Hepatic stellate cell (primary cell): ENCODE measurements around the gene LRRC27.
"Not testable (repeated sequence)": the region's sequence is repeated elsewhere in the genome, so short reads cannot be mapped to it uniquely, and the experiment has no call there.

Experiments used
- DNase-seq: peaks from one replicate; pipeline ENCODE4 v3.0.0; 2011; ENCODE audit warnings: low spot score

LRRC27 gene

DNA sequence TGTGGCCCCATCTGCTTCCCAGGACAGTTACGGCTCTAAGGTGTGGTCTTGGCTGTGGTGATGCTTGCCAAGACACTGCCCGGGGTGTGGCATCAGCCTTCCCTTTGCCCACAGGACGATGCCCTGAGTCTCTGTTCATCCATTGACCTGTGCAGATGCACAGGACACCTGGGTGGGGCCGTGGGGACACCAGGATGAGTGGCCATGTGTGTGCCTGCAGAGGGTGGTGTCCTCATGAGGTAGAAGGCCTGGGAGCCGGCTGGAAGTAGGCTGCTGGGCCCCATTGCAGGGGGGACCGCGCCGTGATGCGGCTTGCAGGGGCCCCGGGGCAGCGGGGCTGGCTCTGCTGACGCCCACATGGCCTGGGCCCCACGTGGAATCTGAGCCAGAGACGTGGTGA is 42.6 kb downstream of the LRRC27 start:
- DNase-seq = no peak

- DNase-seq = no peak
These were observed 43.3 kb downstream of the LRRC27 start for GRCh38 chr10:132375116-132375794.

GRCh38 chr10:132375795-132376297 is 43.9 kb downstream of the LRRC27 start:
- DNase-seq = no peak

DNA sequence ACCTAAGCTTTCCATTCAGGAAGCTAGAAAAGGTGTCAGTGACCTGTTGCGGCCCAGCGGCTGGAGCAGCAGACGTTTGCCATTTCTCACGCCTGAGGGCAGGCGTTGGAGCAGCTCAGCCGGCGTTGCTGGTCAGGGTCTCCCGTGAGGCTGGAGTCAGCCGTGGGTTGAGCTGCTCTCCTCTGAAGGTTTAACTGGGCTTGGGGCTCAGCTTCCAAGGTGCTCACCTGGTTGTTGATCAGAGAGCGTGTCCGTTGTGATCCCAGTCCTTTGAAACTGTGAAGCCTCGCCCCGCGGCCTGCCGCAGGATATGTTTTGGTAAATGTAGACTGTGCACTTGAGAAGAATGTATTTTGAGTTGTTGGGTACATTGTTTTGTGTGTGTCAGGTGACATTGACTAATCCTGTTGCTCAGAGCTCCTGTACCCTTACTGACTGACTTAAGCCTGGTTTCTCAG is 44.4 kb downstream of the LRRC27 start:
- no peak for DNase-seq

DNA sequence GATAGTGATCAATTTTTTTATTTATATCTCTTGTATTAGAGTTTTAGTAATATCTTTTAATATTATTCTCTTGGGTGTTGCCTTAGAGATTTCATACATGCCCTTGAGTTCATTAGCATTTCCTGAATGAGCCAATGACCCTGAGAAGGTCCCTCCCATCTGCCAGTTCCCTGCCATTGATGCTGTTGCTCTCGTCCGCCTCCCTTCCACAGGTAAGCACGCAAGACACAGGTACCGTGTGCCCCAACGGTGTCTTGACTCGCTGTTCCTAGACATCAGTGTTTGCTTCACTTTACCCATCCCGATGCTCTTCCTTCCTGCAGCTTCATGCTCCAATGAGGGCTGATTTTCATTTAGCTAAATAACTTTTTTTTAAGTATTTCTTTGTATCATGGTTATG is 45.3 kb downstream of the LRRC27 start:
- no peak for DNase-seq

DNA sequence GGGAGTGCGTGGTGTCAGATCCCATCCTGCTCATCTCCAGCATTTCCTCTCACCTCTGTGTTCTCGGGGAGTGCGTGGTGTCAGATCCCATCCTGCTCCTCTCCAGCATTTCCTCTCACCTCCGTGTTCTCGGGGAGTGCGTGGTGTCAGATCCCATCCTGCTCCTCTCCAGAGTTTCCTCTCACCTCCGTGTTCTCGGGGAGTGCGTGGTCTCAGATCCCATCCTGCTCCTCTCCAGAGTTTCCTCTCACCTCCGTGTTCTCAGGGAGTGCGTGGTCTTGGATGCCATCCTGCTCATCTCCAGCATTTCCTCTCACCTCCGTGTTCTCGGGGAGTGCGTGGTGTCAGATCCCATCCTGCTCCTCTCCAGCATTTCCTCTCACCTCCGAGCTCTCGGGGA is 47.0 kb downstream of the LRRC27 start:
- DNase-seq = not testable (repeated sequence)

DNA sequence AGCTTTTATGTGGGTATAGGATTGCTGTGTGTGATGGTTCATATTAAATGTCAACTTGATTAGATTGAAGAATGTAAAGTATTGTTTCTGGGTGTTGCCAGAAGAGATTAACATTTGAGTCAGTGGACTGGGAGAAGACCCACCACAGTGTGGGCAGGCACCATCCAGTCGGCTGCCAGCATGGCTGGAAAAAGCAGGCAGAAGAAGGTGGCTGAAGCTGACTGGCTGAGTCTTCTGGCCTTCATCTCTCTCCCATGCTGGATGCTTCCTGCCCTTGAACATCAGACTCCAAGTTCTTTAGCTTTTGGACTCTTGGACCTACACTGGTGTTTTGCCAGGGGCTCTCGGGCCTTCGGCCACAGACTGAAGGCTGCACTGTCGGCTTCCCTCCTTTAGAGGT is 49.0 kb downstream of the LRRC27 start:
- not testable (repeated sequence) for DNase-seq

GRCh38 chr10:132381741-132382140 is 49.7 kb downstream of the LRRC27 start:
- no peak for DNase-seq

- no peak for DNase-seq
These were observed 50.4 kb downstream of the LRRC27 start for GRCh38 chr10:132382231-132382922.

GRCh38 chr10:132383101-132383500 is 51.1 kb downstream of the LRRC27 start:
- no peak for DNase-seq

DNA sequence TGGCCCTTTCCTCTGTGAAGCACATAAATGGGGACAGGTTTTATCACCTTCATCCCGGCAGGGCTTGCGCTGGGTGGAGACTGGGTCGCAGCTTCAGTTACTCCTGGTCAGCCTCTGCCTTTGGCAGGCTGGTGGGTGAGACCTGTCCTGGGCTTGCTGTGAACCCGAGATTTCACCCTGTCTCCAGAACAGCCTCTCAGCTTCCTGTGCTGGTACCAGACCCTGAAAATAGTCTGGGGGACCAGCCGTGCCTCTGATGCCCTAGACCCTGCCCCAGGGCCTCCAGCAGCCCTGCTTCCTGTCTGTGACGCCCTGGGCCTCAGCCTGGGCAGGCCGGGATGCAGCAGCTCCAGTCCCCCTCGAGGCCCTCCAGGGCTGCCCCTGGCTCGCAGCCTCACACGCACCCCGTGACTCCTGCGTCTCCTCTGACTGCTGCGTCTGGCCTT is 51.8 kb downstream of the LRRC27 start:
- DNase-seq = no peak

GRCh38 chr10:132384618-132385388 is 52.8 kb downstream of the LRRC27 start:
- DNase-seq = no peak

GRCh38 chr10:132385389-132385667 is 53.3 kb downstream of the LRRC27 start:
- no peak for DNase-seq

- no peak for DNase-seq
These were observed 53.9 kb downstream of the LRRC27 start for GRCh38 chr10:132385721-132386418.

DNA sequence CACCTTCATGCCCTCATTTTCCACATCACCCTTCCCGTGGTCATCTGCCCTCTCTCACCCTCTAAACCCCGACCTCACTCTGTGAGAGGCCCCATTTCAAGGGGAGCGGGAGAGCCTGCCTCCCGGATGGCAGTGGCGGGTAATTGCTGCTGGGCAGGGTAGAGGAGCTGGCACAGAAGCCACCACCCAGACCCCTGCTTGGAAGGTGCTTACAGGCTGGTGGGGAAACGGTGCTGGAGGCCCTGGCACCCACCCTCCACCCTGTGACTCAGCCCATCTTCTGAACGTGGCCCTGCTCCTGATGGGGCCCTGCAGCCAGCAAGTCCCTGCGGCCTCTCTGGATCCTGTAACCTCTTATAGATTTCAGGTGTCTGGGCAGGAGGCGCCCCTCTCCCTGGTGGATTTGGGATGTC is 54.4 kb downstream of the LRRC27 start:
- no peak for DNase-seq

- not testable (repeated sequence) for DNase-seq
These were observed 54.9 kb downstream of the LRRC27 start for GRCh38 chr10:132386896-132387295.

DNA sequence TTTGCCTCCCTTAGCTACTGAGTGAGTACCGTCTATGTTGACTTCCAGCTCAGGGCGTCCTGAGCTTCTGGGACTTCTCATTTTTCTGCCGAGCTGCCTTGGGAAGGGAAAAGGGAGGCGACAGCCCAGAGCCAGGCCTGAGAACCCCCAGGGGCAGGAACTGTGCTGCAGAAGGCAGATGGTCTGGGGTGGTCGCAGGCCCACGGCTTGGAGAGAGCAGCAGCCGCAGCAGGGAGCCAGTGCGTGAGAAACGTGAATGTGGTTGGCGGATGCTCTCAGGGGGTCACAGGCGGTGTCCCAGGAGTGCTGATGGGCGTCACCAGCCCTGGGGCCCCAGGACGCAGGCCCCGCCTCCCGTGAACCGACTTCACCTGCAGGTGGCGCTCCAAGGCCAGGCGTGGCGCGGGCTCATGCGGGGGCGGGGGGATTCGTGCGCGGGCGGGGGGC is 55.8 kb downstream of the LRRC27 start:
- DNase-seq = peak; percentile 95

- DNase-seq = no peak
These were observed 57.0 kb downstream of the LRRC27 start for GRCh38 chr10:132388891-132389432.

GRCh38 chr10:132389433-132390169 is 57.6 kb downstream of the LRRC27 start:
- no peak for DNase-seq

GRCh38 chr10:132390170-132390920 is 58.4 kb downstream of the LRRC27 start:
- no peak for DNase-seq
